ENCODE data around the gene CYB5A. TPM values are rescaled to one million over a fixed set of nuclear protein-coding genes. Genes with fewer than 3 reads are reported as not detected.

Gene CYB5A
- total and polyA plus RNA-seq, 8 donors, result 238 to 508 (median 259) TPM

GRCh38 chr18:74250131-74250530 is 41.6 kb downstream of the CYB5A start:
- Histone ChIP-seq H3K4me3 (no peak overlapping the region), H3K9me3 (no peaks in the 10 kb centered on the region), H3K27ac (peak overlapping the region in 1 of 2 donors; percentile 65), H3K27me3 (no peaks in the 10 kb centered on the region), H3K4me1 (peaks cover 18 to 51% of the 10 kb centered on the region in 2 donors), H3K36me3 (peaks cover 0 to 11% of the 10 kb centered on the region in 2 donors)
- no peak for ATAC-seq
- intact Hi-C loops (cut with DNase I), result no loop called here
- TF ChIP-seq, protein P1, sequence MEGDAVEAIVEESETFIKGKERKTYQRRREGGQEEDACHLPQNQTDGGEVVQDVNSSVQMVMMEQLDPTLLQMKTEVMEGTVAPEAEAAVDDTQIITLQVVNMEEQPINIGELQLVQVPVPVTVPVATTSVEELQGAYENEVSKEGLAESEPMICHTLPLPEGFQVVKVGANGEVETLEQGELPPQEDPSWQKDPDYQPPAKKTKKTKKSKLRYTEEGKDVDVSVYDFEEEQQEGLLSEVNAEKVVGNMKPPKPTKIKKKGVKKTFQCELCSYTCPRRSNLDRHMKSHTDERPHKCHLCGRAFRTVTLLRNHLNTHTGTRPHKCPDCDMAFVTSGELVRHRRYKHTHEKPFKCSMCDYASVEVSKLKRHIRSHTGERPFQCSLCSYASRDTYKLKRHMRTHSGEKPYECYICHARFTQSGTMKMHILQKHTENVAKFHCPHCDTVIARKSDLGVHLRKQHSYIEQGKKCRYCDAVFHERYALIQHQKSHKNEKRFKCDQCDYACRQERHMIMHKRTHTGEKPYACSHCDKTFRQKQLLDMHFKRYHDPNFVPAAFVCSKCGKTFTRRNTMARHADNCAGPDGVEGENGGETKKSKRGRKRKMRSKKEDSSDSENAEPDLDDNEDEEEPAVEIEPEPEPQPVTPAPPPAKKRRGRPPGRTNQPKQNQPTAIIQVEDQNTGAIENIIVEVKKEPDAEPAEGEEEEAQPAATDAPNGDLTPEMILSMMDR (IDR thresholded peaks at IDR 0.05), result no peak
- DNase-seq, result no peak

DNA sequence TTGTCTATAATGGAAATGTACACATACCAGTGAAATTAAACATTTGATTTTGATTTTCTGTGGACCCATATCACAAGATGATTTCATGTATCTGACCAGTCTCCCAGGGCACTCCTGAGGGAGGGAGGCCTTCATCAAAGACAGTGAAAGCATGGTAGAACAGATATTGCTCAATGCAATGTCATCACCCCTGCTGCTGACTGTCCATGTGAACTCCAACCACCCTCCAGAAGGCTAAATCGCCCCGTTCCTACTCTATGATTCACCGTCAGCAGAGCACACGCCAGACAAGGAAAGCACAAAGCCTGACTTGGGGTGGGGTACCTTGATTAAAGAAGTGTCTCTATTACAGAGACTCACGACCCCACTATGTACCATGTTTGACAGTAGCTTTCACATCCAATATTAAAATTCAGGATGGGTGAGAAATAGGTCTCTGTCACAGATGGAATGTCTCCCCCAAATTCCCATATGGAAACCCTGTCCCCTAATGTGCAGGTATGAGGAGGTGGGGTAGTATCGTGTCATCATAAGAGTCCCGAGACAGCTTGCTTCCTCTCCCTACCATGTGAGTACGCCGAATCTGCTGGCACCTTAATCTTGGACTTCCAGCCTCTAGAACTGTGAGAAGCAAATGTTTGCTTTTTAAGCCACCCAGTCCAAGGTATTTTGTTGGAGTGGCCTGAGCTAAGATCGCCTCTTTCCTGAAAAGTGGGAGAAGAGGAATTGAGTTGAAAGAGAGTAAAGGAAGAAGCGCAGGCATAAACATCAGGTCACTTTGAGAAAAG is 42.4 kb downstream of the CYB5A start:
- Histone ChIP-seq H3K27me3 (no peaks in the 10 kb centered on the region), H3K4me1 (peaks cover 18 to 51% of the 10 kb centered on the region in 2 donors), H3K9me3 (no peaks in the 10 kb centered on the region), H3K4me3 (no peak overlapping the region), H3K27ac (peak overlapping the region; percentile 45 to 65), H3K36me3 (peaks cover 0 to 11% of the 10 kb centered on the region in 2 donors)
- intact Hi-C loops (cut with DNase I), result loop anchor here in 1 of 2 donors (10.0 kb wide), 1 partner anchor 85 kb away; no protein-coding TSS in a partner anchor
- TF ChIP-seq, protein P1 (IDR thresholded peaks at IDR 0.05), result no peak
- DNase-seq (no peak), ATAC-seq (peak; percentile 76)

- Histone ChIP-seq H3K36me3 (peaks cover 0 to 7% of the 10 kb centered on the region in 2 donors), H3K9me3 (no peaks in the 10 kb centered on the region), H3K27me3 (no peaks in the 10 kb centered on the region), H3K4me3 (no peak overlapping the region), H3K27ac (peak overlapping the region; percentile 45 to 63), H3K4me1 (peaks cover 18 to 48% of the 10 kb centered on the region in 2 donors)
- intact Hi-C loops (cut with DNase I), result loop anchor here in 1 of 2 donors (10.0 kb wide), 1 partner anchor 86 kb away; no protein-coding TSS in a partner anchor
- TF ChIP-seq, protein P1 (IDR thresholded peaks at IDR 0.05), result no peak
- peak; percentile 79 for ATAC-seq
- DNase-seq, result peak in 2 of 4 donors; percentile 43 to 59
Measured at GRCh38 chr18:74248595-74248994, 43.2 kb downstream of the CYB5A start.

DNA sequence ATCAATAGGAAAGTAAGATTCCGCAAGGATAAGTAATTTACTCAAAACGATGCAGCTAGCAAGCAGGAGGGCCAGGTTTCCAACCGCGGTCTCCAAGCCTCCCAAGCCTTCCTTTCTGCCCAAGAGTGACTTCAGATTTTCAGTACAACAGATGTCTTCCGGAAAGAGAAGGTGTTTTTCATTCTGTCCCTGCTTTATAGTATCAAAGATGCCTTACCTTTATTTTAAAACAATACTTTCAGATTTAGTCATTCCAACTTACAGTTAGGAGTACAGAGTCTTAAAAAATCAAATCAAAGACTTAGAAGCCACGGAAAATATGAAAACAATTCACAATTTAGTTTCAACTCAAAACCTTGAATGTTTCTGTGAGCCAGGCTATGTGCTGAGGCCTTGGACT is 43.6 kb downstream of the CYB5A start:
- no peak overlapping the region for H3K4me3 ChIP-seq

DNA sequence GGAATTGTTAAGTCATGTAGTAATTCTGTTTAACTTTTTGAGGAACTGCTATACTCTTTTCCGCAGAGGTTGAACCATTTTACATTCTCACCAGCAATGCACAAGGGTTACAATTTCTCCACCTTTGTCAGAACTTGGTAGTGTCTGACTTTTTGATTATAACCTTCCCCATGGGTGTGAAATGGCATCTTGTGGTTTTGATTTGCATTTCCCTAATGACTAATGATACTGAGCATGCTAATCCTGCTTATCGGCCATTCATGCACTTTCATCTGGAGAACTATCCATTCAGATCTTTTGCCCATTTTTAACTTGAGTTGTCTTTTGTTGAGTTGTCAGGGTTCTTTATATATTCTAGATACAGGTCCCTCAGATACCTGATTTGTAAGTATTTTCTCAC is 47.2 kb downstream of the CYB5A start:
- no peaks in the 10 kb centered on the region for H3K36me3 ChIP-seq
- ATAC-seq, result no peak
- DNase-seq, result no peak
- H3K4me1 ChIP-seq, result peaks cover 9 to 15% of the 10 kb centered on the region in 2 donors
- no peaks in the 10 kb centered on the region for H3K27me3 ChIP-seq
- intact Hi-C loops (cut with DNase I), result loop anchor here in 1 of 2 donors (10.0 kb wide), 1 partner anchor 90 kb away; no protein-coding TSS in a partner anchor
- H3K9me3 ChIP-seq, result no peaks in the 10 kb centered on the region
- TF ChIP-seq, protein P1 (IDR thresholded peaks at IDR 0.05), result no peak
- no peak overlapping the region for H3K27ac ChIP-seq
- H3K4me3 ChIP-seq, result no peak overlapping the region

More for the DNA sequence above, 43.6 kb downstream of the CYB5A start:
- Histone ChIP-seq H3K4me1 (peaks cover 18 to 45% of the 10 kb centered on the region in 2 donors), H3K27me3 (no peaks in the 10 kb centered on the region), H3K36me3 (peaks cover 0 to 3% of the 10 kb centered on the region in 2 donors), H3K27ac (peak overlapping the region; percentile 45 to 63), H3K9me3 (no peaks in the 10 kb centered on the region)
- intact Hi-C loops (cut with DNase I), result loop anchor here in 1 of 2 donors (10.0 kb wide), 1 partner anchor 87 kb away; no protein-coding TSS in a partner anchor
- ATAC-seq (no peak), DNase-seq (no peak)
- TF ChIP-seq, protein P1 (IDR thresholded peaks at IDR 0.05), result no peak

All from left lung (tissue), 10 donors.